ENCODE results near the gene RELT. TPM values are rescaled to one million over a fixed set of nuclear protein-coding genes. Genes with fewer than 3 reads are reported as not detected.

The RELT gene
- total and polyA plus RNA-seq, 10 donors = 13.5 to 79.8 (median 39.5) TPM

- peaks cover 0 to 16% (median 11%) of the 10 kb centered on the region in 6 donors for H3K4me1 ChIP-seq
- DNase-seq = no peak
- H3K27me3 ChIP-seq (replicated peaks in 1 of 7) = no peaks in the 10 kb centered on the region
- no peaks in the 10 kb centered on the region for H3K9me3 ChIP-seq
- no peak overlapping the region for H3K4me3 ChIP-seq
- H3K27ac ChIP-seq = no peak overlapping the region
- 89 to 96% (median 91%) methylated on average over 4 of the region's 4 CpGs for WGBS, 5 donors
- peaks cover 0 to 68% (median 0%) of the 10 kb centered on the region in 6 donors for H3K36me3 ChIP-seq
- no peak for TF ChIP-seq CTCF (IDR thresholded peaks at IDR 0.05 in 8 of 11, conservative IDR thresholded peaks at IDR 0.05 in 3 of 11)
- TF ChIP-seq POLR2A (IDR thresholded peaks at IDR 0.05) = no peak
- TF ChIP-seq POLR2AphosphoS5 (IDR thresholded peaks at IDR 0.05) = no peak
- intact Hi-C loops (cut with DNase I; ENCODE audit: low total_unique reads) = loop anchor here (10.0 kb wide), 1 partner anchor 310 kb away; no protein-coding TSS in a partner anchor
Observed at GRCh38 chr11:73355109-73355508, 21.1 kb upstream of the RELT start.

- Histone ChIP-seq H3K4me3 (no peak overlapping the region), H3K36me3 (peaks cover 0 to 89% (median under 1%) of the 10 kb centered on the region in 6 donors), H3K27me3 (replicated peaks in 1 of 7) (no peaks in the 10 kb centered on the region), H3K4me1 (no peaks in the 10 kb centered on the region), H3K27ac (no peak overlapping the region), H3K9me3 (no peaks in the 10 kb centered on the region)
- no peak for DNase-seq
- intact Hi-C loops (cut with DNase I; ENCODE audit: low total_unique reads) = loop anchor here (10.0 kb wide), 1 partner anchor 308 kb away; no protein-coding TSS in a partner anchor
- WGBS, 5 donors = 92 to 97% (median 94%) methylated on average over 15 to 22 of the region's 22 CpGs
- TF ChIP-seq POLR2AphosphoS5 (IDR thresholded peaks at IDR 0.05) (no peak), CTCF (IDR thresholded peaks at IDR 0.05 in 8 of 11, conservative IDR thresholded peaks at IDR 0.05 in 3 of 11) (no peak), POLR2A (IDR thresholded peaks at IDR 0.05) (no peak)
Observed at GRCh38 chr11:73356979-73357860, 19.0 kb upstream of the RELT start.

- no peaks in the 10 kb centered on the region for H3K9me3 ChIP-seq
- 72 to 89% (median 87%) methylated on average over 4 to 5 of the region's 5 CpGs for WGBS, 5 donors
- no peaks in the 10 kb centered on the region for H3K27me3 ChIP-seq (replicated peaks in 1 of 7)
- no peak overlapping the region for H3K27ac ChIP-seq
- H3K36me3 ChIP-seq = peaks cover 0 to 90% (median 4%) of the 10 kb centered on the region in 6 donors
- no peak overlapping the region for H3K4me3 ChIP-seq
- intact Hi-C loops (cut with DNase I; ENCODE audit: low total_unique reads) = loop anchor here (10.0 kb wide), 1 partner anchor 307 kb away; no protein-coding TSS in a partner anchor
- TF ChIP-seq CTCF (IDR thresholded peaks at IDR 0.05 in 8 of 11, conservative IDR thresholded peaks at IDR 0.05 in 3 of 11) (no peak), POLR2AphosphoS5 (IDR thresholded peaks at IDR 0.05) (no peak), POLR2A (IDR thresholded peaks at IDR 0.05) (no peak)
- H3K4me1 ChIP-seq = no peaks in the 10 kb centered on the region
- no peak for DNase-seq
Observed at GRCh38 chr11:73358071-73358470, 18.1 kb upstream of the RELT start.

- Histone ChIP-seq H3K9me3 (no peaks in the 10 kb centered on the region), H3K36me3 (peaks cover 0 to 91% (median 10%) of the 10 kb centered on the region in 6 donors), H3K27ac (no peak overlapping the region), H3K27me3 (replicated peaks in 1 of 7) (no peaks in the 10 kb centered on the region), H3K4me1 (peaks cover 0 to 2% (median 0%) of the 10 kb centered on the region in 6 donors), H3K4me3 (no peak overlapping the region)
- TF ChIP-seq POLR2A (IDR thresholded peaks at IDR 0.05) = no peak
- TF ChIP-seq CTCF (IDR thresholded peaks at IDR 0.05 in 8 of 11, conservative IDR thresholded peaks at IDR 0.05 in 3 of 11) = no peak
- TF ChIP-seq POLR2AphosphoS5 (IDR thresholded peaks at IDR 0.05) = no peak
- DNase-seq = no peak
- WGBS, 5 donors = 77 to 92% (median 92%) methylated on average over 10 to 11 of the region's 11 CpGs
- intact Hi-C loops (cut with DNase I; ENCODE audit: low total_unique reads) = loop anchor here (10.0 kb wide), 1 partner anchor 305 kb away; no protein-coding TSS in a partner anchor
Observed at GRCh38 chr11:73359341-73359740, 16.9 kb upstream of the RELT start.

Measured in spleen (tissue), 11 donors.